ENCODE measurements around the gene ARHGAP44.

DNA sequence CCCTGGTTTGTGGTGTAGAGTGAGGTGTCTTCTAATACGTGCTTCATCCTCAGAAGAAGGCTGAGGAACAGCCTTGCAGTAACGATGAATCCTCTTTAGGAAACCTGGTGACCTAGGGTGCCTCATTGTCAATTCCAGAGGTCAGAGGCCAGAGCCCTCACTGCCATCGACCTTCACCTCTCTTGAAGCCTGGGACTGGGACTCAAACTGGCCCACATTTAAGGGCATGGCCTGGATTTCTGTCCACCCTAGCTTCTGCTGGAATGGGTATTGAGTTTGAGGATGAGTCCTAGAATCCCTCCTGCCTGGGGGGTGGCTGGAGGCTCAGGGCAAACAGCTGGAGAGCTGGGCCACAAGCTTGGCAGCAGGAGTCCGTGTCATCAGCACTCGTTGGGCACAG is 189.9 kb downstream of the ARHGAP44 start:
- TF ChIP-seq YY1 (IDR thresholded peaks at IDR 0.05; ENCODE audit: insufficient read depth, insufficient read length) (no peak), SUZ12 (IDR thresholded peaks at IDR 0.05; ENCODE audit: extremely low read depth, insufficient read depth, insufficient read length) (no peak)
